Bronchus fibroblast of lung (primary cell): ENCODE results near the gene OPALIN. TPM values are rescaled to one million over a fixed set of nuclear protein-coding genes. Genes with fewer than 3 reads are reported as not detected.

ENCODE experiments used
- total RNA-seq: library from RNA; depleted of rRNA; stranded (reverse); fragments of >200 nt; gene quantifications from 2 replicates; pipeline ENCODE4 v1.2.3, GENCODE V29; 2015

The OPALIN gene, protein sequence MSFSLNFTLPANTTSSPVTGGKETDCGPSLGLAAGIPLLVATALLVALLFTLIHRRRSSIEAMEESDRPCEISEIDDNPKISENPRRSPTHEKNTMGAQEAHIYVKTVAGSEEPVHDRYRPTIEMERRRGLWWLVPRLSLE
- total RNA-seq: not detected in 2 replicates

DNA sequence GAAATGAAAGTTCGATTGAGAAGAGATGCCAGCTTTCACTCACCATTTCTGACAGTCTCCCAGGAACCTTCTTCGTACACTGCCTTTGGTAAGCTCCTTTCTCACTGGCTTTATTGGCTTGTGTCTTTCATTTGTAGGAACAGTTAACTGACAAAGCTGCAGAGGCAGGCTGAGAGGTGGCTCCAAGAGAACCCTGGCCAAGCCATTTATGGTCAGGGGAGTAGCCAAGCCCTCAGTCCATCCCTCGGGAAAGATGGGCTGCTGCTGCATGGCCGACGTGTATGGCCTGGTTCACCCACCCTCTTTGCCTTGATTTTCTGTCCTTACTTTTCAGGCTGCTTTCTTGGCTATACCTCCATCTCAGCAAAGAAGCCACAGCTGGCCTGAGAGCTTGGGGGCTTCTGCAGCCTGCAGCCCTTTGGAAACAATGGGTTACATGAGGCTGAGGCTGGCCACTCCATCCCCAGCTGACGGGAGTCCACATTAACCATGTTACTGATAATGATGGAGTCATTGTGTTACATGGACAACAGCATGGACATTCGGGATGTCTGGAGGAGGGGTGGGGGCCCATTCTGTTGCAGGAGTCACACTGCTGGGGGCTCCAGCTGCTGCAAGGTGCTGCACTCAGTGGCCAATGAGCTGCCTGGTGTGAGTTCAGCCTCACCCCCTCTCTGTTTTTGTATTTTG lies at the start of gene OPALIN:
OPALIN (minus strand) TSS at position 152 of the 690 bp plus-strand sequence; CDS start at position 46, 106 bp downstream.

DNA sequence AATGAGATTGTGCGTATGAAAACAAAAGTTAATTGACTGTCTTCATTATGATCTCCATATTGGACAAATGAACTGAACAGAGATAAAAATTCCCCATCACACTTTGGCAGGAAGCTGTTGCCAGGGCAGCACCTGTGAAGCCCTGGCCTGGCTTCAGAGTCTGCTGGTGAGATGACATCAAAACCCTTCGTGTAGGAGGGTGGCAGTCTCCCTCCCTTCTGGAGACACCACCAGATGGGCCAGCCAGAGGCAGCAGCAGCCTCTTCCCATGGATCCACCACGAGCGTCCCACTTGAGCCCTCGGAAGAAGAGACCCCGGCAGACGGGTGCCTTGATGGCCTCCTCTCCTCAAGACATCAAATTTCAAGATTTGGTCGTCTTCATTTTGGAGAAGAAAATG lies 54.6 kb downstream of the OPALIN start, which contains the start of gene DNTT:
DNTT (plus strand) TSS at position 205 of the 400 bp plus-strand sequence; CDS start at position 269, 64 bp downstream.

Other genes starting within 250 kb of the OPALIN start
- gene ZNF518A, start 228.7 kb downstream of the OPALIN start, total RNA-seq: 5.5 and 5.7 TPM in 2 replicates
- gene BLNK, start 87.4 kb downstream of the OPALIN start, total RNA-seq: 0.15 and 0.50 TPM in 2 replicates
- not detected in 2 replicates for gene DNTT, start 54.6 kb downstream of the OPALIN start, total RNA-seq
- gene TLL2, start 154.9 kb upstream of the OPALIN start, total RNA-seq: under 0.01 TPM in 1 of 2 replicates, not detected in the other
- 42.1 and 44.2 TPM in 2 replicates for gene TM9SF3, start 228.0 kb upstream of the OPALIN start, total RNA-seq